C4-2B (cell line): Measurements from ENCODE around the gene LILRB3.

Experiments used
- ZFX ChIP-seq: fragments of 450-650 bp; IDR thresholded peaks from 2 replicates; pipeline ENCODE4 v1.6.1; 2017
- TF ChIP-seq, protein P1 (sequence below): fragments of 450-650 bp; conservative IDR thresholded peaks from 2 replicates; pipeline ENCODE4 v1.5.1; 2017; ENCODE audit warnings: mild to moderate bottlenecking

DNA sequence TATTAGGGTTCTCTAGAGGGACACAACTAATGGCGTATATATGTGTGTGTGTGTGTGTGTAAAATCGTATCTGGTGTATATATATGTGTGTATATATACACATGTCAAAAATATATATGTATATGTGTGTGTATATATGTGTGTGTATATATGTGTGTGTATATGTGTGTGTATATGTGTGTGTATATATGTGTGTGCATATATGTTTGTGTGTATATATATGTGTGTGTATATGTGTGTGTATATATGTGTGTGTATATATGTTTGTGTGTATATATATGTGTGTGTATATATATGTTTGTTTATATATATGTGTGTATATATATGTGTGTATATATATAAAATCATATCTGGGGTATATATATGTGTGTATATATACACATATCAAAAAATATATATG, 39.7 kb upstream of the LILRB3 start:
- TF ChIP-seq, protein P1, sequence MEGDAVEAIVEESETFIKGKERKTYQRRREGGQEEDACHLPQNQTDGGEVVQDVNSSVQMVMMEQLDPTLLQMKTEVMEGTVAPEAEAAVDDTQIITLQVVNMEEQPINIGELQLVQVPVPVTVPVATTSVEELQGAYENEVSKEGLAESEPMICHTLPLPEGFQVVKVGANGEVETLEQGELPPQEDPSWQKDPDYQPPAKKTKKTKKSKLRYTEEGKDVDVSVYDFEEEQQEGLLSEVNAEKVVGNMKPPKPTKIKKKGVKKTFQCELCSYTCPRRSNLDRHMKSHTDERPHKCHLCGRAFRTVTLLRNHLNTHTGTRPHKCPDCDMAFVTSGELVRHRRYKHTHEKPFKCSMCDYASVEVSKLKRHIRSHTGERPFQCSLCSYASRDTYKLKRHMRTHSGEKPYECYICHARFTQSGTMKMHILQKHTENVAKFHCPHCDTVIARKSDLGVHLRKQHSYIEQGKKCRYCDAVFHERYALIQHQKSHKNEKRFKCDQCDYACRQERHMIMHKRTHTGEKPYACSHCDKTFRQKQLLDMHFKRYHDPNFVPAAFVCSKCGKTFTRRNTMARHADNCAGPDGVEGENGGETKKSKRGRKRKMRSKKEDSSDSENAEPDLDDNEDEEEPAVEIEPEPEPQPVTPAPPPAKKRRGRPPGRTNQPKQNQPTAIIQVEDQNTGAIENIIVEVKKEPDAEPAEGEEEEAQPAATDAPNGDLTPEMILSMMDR = no peak
- no peak for TF ChIP-seq ZFX
